Inflammatory macrophage (primary cell): ENCODE data around the gene PACS2.
"Not testable (repeated sequence)": the region's sequence is repeated elsewhere in the genome, so short reads cannot be mapped to it uniquely, and the experiment has no call there.

Source experiments
- DNase-seq, 2 donors: peaks; one replicate each; pipeline ENCODE4 v3.0.0-alpha.2; 2020 to 2022
- total RNA-seq, 18 experiments: gene quantifications; one replicate each; lab custom pipeline; 2026; ENCODE audit warnings: mixed read lengths in 6 of 18, inconsistent platforms in 2 of 18; lab: John Stamatoyannopoulos, UW

The PACS2 gene
- total RNA-seq, result 16.4 to 78.5 (median 51.4) reads per million in 18 experiments

GRCh38 chr14:105314287-105315200, at the start of gene PACS2:
Gene PACS2, plus strand, starts transcription at chr14:105314748. Its CDS starts 171 bp downstream, at chr14:105314919.
- DNase-seq, result peak; percentile 82 to 94

DNA sequence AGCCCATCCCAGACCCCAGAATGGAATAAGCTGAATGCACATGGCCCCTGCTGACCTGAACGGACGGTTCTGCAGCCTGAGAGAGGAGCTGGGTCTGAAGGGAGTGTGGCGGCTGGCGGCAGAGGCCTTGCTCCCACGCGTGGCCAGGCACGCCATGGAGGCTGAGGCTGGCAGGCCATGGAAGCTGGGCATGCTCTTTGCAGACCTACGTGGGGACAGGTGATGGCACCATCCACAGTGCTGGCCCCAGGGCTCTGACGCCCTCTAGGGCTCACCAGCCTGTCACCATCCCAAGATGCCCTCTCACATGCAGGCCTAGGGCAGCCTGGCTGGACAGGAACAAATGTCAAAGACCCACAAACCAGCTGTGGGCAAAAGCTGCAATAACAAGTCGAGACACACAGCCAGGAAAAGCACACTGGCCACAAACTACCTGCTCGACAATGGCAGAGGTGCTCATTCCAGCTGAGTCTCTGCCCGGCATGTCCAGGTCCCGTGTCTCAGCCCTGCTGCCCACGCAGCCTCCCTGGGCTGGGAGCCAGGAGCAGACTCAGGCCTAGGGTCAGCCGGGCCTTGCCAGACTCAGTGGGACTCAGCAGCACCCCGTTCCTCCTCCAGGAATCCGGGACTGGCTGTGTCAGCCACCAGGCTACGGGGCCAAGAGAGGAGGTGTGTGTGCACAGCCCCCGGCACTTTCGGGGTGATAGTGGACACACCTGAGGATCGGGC, 46.6 kb upstream of the PACS2 start:
- DNase-seq, result no peak

DNA sequence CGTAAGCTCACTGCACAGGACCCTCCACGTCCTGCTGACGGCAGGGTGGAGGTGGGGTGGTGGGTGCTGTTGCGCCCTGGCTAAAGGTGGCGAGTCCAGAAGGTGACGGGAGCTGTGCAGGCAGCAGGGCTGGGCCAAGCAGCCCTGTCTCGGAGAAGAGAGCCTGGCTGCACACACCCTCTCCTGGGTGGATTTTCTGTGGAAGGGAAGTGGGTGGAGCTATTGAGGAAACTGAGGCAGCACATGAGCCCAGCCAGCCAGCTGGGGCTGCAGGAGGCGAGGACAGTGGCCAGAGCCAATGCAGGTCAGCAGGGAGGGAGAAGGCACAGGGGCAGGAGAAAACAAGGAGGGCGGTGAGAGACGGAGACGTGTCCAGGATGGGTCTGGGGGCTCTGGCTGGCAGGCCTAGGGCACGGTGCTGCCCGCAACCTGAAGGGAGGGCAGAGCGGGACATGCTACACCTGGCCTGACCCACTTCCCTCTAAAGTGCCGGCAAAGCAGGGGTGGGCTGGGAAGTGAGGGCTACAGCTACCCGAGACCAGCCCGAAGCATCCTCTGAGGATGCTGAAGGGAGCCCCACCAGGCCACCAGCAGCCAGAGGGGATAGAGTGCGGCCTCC, 45.7 kb upstream of the PACS2 start:
- no peak for DNase-seq

DNA sequence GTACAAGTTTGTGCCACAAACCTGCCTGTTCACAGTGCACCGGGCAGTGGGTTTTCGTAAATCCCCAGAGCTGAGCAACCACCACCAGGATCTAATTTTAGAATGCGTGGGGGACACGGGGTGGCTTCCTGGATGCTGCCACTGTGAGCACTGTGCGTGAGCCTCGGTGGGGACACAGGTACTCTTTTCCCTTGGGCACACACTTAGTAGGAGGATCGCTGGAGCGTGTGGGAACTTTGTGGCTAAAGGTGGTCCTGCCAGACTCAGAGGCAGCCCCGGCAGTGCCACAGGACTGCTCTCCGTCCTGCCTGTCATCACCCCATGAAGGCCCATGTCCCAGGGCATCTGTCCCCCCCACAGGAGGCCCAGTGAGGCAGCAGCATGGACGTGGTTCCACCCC, 45.1 kb upstream of the PACS2 start:
- no peak for DNase-seq

DNA sequence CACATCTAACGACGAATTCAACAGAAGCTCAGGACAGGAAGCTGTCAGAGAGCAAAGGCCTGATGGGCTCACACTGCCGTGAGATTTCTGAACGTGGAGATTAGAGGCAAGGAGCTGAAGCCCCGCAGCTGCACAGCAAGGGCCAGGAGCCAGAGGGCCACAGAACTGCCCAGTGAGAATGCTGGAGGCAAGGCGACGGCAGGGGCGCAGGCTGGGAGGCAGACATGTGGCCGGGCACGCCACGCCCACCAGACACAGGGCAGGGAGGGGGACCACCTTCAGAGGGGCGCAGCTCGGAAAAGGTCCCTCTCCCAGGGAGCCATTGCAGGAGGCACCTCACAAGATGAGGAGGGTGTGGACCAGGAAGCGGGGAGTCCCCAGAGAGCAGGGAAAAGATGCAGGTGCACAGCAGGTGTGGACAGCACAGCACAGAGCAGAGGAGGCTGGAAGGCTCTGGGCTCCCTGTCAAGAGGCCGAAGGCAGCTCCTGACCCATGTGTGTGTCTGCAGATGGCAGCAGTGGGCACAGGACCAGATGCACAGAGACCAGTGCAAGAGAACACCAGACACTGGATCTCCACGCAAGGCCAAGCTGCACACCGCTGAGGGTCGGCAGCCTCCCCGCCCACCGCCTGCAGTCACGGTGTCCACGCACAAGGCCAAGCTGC, 43.2 kb upstream of the PACS2 start:
- DNase-seq, result no peak

GRCh38 chr14:105272623-105273022, 41.9 kb upstream of the PACS2 start:
- no peak for DNase-seq

- DNase-seq, result no peak
Measured at GRCh38 chr14:105273062-105273461, 41.5 kb upstream of the PACS2 start.

- DNase-seq, result no peak
Measured at GRCh38 chr14:105274637-105275036, 39.9 kb upstream of the PACS2 start.

- no peak for DNase-seq
Measured at GRCh38 chr14:105275267-105275946, 39.1 kb upstream of the PACS2 start.

GRCh38 chr14:105277448-105277847, 37.1 kb upstream of the PACS2 start:
- not testable (repeated sequence) for DNase-seq

DNA sequence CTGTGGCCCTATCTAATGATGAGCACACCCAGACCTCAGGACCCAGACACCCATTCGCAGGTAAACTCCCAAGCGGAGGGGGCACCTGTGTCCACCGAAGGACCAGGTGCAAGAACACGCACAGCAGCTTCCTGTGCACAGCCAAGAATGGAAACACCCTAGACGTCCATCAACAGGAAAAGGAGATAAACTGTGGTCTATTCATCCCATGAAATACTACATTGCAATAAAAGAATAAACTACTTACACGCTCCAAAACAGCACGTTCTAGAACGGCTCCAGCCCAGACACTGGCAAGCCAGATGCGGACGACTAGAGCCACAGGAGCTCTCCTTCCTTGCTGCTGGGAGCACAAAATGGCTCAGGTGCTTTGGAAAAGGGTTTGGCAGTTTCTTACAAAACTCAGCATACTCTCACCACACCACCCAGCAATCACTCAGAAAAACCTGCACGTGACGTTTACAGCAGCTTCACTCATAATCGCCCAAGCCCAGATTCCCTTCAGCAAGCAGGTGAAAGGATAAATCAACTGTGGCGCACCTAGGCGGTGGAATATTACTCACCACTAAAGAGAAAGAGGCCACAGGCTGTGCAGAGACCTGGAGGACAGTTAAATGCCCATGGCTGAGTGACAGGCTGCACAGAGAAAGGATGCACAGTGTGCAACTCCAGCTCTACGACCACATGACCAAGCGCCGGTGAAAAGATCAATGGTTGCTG, 34.7 kb upstream of the PACS2 start:
- no peak for DNase-seq

DNA sequence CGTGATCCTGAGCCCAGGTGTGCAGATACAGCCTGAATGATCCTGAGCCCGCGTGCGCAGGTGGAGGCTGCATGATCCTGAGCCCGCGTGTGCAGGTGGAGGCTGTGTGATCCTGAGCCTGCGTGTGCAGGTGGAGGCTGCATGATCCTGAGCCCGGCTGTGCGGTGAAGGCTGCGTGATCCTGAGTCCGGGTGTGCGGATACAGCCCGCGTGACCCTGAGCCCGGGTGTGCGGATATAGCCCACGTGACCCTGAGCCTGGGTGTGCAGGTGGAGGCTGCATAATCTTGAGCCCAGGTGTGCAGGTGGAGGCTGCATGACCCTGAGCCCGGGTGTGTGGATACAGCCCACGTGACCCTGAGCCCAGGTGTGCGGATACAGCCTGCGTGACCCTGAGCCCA, 34.0 kb upstream of the PACS2 start:
- DNase-seq, result no peak

GRCh38 chr14:105281371-105282097, 33.0 kb upstream of the PACS2 start:
- DNase-seq, result peak in 1 of 2 donors; percentile 31

- no peak for DNase-seq
Measured at GRCh38 chr14:105282098-105282725, 32.3 kb upstream of the PACS2 start.

- DNase-seq, result no peak
Measured at GRCh38 chr14:105283028-105283427, 31.5 kb upstream of the PACS2 start.

- DNase-seq, result no peak
Measured at GRCh38 chr14:105283899-105284298, 30.6 kb upstream of the PACS2 start.

DNA sequence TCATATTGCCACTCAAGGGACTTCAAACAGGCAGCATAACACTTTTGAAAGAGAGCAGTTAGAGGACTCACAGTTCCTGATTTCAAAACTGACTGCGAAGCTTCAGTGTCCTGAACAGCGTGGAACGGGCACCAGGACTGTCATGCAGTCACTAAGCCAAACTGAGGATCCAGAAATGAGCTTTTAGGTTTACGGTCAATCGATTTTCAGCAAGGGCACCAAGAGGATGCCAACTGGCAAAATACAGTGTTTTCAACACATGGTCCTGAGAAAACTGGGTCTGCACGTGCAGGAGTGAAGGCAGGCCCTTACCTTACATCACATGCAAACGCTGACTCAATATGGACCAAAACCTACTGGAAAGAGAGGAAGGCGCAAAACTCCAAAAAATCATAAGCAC, 29.4 kb upstream of the PACS2 start:
- DNase-seq, result no peak

DNA sequence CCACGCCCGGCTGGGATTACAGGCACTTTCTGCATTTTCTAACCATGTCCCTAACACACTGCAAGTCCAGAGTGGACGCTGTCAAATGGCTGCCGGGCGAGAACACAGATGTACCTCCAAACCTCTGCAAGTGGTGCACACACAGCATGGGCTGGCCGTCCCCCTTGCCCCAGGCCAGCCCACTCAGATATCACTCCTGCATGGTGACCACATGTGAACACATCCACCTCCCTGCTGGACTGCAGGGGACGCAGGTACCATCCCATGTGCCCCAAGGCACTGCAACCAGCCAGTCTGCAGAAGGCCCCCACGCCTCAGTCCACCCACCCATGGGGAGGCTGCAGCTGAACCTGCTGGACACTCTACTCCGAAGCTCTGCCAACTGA, 27.8 kb upstream of the PACS2 start:
- no peak for DNase-seq

DNA sequence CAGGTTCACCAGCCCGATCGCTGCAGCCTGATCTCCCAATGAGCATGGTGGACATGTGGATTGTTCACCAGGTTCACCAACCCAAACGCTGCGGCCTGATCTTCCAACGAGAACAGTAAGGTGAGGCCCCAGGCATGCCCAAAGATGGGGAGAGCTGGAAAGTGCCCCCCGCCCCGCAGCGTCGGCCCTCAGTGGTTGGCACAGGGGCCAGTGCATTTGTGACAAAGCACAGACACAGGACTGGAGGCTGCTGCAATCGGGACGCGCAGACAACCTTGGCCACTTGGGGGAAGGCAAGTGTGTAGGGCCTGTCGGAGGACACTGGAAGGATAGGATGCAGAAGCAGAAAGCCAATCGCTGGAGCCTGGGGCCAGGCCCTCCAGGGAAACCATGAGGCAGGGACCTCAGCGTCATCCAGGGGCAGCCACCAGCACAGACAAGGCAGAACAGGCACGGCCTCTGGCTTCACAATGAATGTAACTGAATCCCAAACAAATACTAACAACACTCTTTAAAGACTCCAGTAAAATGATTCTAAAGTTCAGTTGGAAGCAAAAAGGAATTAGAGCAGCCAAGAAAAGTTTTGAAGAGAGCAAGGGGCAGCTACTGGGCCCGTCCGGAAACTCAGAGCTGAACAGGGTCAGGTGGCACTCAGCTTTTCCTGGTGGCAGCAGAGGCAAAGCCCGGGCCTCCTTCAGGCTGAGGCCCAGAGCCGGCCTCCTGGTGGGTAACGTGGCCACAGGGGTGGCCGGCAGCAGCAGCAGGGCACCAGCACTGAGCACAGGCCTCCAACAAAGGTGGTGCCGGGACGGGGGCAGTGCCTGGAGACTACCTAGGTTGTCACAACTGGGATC, 27.1 kb upstream of the PACS2 start:
- DNase-seq, result no peak
